GM19035 (cell line): ENCODE data around the gene TEC.
"Not testable (repeated sequence)": the region's sequence is repeated elsewhere in the genome, so short reads cannot be mapped to it uniquely, and the experiment has no call there.

Experiments
- ATAC-seq: cut with Tn5 transposase; IDR thresholded peaks from one replicate; pipeline ENCODE4 v1.9.1; 2021; ENCODE audit not compliant: unreplicated experiment

TEC gene

GRCh38 chr4:48197643-48198237 lies 71.9 kb downstream of the TEC start:
- no peak for ATAC-seq

DNA sequence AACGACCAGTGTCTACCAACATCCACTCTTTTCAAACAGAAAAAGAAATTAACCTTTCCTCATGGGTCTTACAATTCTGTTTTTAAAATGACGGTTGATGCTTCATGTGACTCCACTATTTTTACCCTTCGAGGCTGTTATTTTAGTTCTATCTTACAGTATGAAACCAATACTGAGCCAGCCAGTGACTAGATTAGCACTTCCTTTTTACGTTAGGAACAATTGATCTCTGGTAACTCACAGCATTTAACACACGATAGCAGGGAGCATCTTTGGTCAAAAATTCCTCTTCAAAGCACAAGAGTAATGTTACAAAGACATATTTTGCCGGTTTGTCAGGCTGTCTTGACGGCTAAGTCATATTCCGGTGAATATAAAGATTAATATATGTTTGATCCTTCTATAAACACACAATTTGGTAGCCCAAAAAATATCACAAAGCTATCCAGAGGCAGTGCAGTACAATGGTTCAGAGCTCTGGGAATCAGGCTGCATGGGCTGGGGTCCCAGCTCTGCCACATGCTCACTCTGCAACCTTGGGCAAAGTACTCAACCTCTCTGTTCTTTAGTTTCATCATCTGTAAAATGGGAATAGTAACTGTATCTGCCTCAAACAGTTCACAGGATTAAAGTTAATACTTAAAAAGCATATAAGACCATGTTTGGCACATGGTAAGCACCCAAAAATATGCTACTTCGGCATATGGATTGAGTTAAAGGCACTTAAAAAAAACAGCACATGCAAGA lies 72.7 kb downstream of the TEC start:
- ATAC-seq, result peak; percentile 67

DNA sequence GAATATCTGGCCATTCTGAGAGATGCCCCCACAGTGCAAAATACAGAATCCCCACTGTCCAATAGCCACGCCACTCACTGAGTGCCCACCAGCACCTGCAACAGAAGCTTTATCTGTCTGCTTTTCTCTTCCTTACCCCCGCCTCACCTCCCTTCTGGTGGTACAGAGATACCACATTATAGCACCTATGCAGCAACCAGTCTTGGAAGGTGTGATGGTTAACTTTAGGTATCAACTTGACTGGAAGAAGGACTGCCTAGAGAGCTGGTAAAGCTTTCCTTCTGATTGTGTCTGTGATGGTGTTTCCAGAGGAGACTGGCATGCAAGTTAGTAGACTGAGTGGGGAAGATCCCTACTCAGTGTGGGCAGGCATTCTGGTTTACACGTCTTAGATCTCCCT lies 73.8 kb downstream of the TEC start:
- ATAC-seq, result no peak

- no peak for ATAC-seq
Measured at GRCh38 chr4:48195374-48195773, 74.3 kb downstream of the TEC start.

DNA sequence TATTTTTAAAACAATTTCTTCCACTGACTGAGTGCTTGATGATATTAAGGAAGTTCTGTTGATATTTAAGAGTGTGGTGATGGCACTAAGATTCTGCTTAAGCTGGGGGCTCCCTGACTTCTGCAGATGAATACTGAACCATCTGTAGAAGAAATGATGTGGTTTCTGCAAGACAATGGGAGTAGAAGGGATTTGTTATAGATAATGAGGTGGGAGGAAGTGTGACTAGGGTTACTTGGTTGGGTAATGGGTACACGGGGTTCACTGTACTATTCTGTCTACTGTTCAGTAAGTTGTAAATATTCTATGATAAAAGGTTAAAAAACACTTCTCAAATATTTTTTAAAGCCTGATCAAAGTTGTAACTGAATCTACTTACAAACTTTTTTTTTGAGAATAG lies 74.7 kb downstream of the TEC start:
- ATAC-seq, result no peak

DNA sequence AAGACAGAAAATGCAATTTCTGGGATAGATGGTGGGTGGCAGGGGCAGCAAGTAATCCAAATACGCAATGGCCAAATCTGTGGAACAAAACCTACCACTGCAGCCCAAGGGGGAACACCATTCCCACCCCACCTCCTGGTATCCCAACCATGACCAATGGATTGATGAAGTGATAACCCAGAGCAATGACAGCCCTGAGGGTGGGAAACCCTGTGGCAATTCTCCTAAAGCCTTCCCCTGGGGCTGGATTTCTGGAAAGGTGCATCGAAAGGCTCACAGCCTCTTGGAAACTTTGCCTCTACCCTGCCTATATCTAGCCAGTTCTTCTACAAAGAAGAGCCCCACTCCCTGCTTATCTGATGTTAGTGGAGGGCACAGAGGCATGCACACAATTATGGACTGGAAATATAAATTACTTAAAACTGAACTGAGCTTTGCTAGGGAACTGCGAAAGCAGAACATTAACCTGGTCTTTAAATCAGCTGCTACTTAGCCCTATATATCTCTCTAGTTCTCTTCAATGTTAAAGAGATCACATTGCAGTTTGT lies 75.6 kb downstream of the TEC start:
- ATAC-seq, result no peak

- no peak for ATAC-seq
Measured at GRCh38 chr4:48193096-48193836, 76.4 kb downstream of the TEC start.

- ATAC-seq, result no peak
Measured at GRCh38 chr4:48191758-48192157, 77.9 kb downstream of the TEC start.

DNA sequence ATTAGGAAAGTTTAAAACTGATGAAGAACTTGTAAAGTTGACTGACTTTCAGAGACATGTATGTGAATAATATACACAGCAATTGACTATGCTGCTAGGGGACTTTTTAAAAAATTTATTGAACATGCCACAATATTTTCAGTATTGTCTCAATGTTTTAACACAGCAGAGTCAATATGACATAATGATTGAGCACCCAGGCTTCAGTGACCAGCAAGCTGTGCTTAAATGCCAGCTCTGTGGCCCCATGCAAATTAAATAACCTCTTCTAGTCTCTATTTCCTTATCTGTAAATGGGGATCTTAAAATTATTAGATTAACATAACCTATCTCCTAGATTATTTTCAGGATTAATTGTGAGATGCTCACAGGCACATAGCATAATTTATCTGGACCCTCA lies 78.8 kb downstream of the TEC start:
- ATAC-seq, result peak; percentile 42

DNA sequence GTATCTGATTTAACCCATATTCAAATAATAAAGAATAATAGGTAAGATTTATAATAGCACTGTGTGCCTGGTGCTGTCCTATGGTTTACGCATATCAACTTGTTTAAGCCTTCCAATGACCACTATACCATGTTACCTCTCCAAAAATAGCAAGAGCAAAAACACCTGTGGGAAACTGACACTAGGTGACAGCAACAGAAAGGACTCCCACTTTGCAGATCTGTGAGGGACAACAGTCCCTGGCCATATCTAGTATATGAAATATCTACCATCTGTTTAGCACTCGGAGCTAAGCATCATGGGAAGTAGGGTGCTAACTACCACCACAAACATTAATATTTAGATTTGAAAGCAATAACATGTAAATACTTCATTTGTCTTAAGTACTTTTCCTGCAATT lies 79.9 kb downstream of the TEC start:
- no peak for ATAC-seq

DNA sequence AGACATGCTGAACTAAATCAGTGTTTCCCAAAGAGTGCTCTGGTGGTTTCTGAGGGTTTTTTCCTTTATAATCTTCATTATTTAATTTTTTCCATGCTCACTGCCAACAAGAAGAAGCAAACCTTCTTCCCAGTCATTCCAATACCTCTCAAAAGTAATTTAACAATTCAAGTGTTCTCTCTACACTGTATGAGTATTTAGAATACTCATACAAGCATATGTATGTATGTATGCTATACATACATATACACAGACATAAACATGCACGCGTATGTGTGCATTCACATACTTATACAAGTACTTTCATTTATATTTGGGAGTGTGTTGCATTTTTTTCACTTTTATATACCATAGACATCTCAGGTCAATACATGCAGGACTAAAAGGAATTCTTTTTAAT lies 81.2 kb downstream of the TEC start:
- ATAC-seq, result no peak

DNA sequence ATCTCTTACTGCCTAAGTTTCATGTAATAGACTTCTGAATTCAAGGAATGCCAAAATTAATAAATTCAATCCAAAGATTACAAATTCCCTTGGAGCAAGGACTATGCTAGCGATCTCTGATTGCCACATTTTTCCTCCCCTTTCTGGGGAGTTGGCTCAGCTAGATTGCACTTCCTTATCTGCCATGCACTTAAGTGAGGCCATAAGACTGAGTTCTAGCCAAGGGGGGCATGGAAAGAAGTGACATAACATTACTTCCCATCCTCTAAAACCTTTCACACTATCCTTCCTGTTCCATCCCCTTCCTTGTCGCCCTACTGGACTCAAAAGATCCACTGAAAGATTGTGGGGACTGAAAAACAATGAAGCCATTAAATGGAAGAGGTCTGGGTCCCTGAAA lies 81.8 kb downstream of the TEC start:
- no peak for ATAC-seq

- ATAC-seq, result not testable (repeated sequence)
Measured at GRCh38 chr4:48187066-48187465, 82.6 kb downstream of the TEC start.

DNA sequence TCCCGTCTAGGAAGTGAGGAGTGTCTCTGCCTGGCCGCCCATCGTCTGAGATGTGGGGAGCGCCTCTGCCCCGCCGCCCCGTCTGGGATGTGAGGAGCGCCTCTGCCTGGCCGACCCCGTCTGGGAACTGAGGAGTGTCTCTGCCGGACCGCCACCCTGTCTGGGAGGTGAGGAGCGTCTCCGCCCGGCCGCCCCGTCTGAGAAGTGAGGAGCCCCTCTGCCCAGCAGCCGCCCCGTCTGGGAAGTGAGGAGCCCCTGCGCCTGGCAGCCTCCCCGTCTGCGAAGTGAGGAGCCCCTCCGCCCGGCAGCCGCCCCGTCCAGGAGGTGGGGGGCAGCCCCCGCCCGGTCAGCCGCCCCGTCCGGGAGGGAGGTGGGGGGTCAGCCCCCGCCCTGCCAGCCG lies 83.2 kb downstream of the TEC start:
- not testable (repeated sequence) for ATAC-seq

DNA sequence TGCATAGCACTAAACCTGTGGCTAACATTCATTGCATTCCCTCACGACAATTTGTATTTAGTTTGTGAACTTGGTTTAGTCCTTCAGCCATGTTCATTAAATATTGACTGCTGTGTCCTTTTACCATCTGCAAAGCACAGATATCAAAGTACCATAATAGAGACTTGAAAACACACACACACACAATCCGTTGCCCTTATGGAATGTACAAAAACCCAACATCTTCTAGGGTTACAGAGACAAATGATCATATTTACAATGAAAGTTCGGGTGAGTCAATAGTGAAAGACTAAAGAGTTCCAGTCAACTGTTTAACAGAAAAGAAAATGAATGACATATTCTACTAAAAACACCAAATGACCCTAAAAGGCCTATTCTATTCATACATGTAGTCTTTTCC lies 84.8 kb downstream of the TEC start:
- no peak for ATAC-seq

DNA sequence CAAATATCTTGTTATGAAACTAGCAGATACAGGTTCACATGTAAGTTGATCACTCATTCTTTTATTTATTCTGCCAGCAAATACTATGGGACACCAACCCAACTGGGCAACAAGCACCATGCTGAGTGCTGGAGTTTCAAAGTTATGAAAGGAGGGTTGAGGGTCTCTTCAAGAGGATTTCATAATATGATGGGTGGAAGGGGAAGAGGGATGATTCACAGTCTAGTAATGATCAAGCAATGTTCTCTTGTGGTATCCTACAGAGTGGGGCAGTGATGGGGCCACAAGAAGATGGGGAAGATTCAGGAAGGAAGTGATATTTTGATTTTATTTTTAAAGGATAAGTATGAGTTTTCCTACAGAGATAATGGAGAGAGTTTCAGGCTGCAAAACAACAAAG lies 89.4 kb downstream of the TEC start:
- ATAC-seq, result no peak

- no peak for ATAC-seq
Measured at GRCh38 chr4:48178931-48179330, 90.7 kb downstream of the TEC start.

DNA sequence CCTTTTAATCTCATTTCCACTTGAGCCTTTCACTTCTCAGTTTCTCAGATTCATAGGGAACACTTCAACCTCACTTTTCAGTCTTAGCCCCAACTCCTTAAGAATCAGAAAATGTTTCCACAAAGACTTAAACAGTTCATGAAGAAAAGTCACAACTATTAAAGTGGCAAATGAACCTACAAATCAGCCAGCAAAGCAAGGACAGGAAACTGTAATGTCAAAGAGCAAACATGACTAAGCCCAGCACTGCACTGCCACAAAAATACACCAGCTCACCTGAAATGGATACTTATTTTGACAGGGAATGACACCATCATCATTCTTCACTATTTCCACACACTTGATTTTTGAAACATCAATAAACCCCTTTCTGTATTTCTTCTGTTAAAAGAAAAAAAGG lies 93.8 kb downstream of the TEC start:
- ATAC-seq, result no peak

GRCh38 chr4:48175328-48175727 lies 94.3 kb downstream of the TEC start:
- no peak for ATAC-seq

DNA sequence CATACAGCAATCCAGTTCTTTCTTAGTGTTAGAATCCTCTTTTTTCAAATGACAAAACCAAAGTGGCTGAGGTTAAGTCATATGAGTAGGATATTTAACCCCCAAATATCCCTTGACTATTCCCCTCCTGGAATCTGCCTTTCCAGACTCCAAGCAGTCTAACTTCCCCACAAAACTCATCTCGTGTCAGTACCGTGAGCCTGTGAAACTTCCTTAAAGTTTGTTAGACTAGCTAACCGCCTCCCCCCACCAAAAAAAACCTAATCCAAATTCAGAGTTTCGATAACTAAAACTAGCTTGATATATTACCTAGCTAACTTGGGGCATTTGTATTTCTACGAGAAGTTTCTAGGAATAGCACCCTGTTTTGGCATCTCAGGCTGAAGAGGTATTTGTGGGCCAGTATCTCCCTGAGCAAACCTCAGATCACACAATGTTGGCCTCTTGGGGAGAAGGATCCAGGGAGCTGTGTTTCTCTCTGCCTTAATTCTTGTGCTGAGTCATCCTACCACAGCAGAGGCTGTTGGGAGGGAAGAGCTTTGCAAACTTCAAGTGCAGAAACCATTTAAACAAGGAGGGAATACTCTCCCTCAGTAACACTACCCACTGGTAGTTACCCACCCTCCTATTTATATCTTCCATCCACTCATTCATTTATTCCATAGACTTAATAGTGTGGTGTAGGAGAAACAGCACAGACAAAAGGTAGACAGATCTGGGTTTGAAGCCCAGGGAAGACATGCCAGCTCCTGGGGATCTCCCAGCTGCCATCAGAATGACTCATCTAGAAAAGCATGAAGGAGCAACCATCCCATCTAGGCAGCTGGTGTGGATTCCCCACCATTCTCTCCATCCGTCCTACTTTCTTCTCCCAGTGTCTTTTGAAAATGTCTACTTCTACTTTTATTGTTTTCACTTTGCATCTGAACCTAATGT lies 96.3 kb downstream of the TEC start:
- peak; percentile 52 for ATAC-seq

- no peak for ATAC-seq
Measured at GRCh38 chr4:48172651-48173050, 97.0 kb downstream of the TEC start.
